HUDEP-2 (cell line): Measurements from ENCODE around the gene CSRNP2.
"Not testable (repeated sequence)": the region's sequence is repeated elsewhere in the genome, so short reads cannot be mapped to it uniquely, and the experiment has no call there.

ENCODE experiments used
- DNase-seq, 76 experiments: peaks; one replicate each; lab custom pipeline; 2025; ENCODE audit not compliant: unreplicated experiment in 76 of 76; lab: John Stamatoyannopoulos, UW

CSRNP2 gene

DNA sequence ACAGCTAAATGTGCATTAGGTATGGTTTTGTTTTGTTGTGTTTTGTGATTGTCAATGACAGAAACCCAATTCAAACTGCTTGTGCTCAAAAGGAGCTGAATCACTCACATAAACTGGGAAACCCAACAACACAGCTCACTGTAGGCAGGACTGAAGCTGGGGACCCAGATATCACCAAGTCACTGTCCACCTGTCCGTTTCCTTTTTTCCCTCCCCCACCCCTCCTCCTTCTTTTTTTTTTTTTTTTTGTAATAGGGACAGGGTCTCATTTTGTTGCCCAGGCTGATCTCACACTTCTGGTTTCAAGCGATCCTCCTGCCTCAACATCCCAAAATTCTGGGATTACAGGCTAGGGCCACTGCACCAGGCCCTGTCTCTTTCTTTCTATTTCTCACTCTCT lies 50.3 kb downstream of the CSRNP2 start:
- no peak for DNase-seq

DNA sequence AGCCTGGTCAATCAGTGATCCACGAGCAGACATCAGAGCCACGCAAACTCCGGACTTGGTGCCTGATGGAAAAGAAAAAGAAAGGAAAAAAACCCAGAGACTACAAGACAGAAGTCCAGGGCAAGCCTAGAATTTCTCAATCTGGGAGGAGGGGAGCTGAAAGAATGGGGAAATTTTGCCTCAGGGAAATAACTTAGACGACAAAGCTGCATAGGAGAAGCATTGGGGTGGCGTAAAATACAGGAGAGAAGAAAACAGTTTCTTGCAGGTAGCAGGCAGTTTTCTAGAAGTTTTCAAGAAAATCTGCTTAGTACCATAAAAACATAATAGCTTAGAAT lies 54.6 kb downstream of the CSRNP2 start:
- no peak for DNase-seq

DNA sequence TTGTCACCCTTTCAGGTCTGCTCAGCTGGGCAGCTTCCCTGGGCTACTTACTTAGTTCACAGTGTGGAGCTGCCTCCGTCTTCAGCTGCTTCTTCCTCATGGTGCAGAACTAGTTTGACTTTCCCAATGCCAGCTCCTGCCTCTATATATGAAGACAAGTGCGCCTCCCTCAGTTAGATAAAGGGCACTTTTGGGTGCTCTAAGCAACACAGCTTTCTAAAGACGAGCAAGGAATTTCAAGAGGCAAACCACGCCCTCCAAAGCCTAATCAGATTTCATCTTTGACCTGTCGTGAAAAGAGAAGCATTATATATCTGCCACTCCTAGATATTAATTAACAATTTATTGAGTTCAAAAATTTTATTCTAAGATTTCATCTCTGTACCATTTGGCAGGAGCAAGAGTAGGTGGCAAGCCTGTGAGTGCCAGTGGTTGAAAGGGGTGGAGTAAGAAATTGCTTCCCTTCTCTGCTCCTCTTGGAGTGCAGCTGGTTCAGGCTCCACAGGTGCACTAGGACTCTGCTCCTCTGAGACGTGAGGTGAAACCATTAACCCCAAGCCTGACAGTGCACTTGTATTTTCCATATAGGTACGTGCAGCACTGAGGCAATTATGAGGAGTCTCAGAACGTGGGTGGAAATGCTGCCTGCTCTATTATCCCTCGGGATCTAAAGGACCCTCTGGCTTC lies 55.1 kb downstream of the CSRNP2 start:
- DNase-seq: peak in 68 of 76 experiments; percentile 3 to 86 (median 48)

DNA sequence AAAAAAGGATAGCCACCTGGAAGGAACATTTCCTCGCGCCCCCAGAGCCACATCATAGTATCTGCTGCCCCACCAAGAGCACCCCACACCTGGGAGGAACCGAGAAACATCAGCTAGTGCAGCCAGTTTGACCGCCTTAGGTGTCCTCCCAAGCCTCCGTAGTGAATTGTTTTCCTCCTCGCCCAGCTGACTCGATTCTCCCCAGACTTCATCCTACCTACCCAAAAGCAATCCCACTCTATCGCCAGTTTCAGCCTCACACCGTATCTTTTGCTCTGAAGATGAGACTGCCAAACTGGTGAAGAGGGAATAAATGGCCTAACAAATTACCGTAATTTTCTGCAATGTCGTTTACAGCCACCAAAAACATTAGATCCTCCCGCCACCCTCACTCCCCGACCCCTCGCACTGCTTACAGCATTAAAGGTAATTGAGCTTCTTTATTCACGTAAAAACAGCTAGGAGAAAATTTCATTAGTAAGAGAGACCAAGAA lies 56.0 kb downstream of the CSRNP2 start:
- no peak for DNase-seq

DNA sequence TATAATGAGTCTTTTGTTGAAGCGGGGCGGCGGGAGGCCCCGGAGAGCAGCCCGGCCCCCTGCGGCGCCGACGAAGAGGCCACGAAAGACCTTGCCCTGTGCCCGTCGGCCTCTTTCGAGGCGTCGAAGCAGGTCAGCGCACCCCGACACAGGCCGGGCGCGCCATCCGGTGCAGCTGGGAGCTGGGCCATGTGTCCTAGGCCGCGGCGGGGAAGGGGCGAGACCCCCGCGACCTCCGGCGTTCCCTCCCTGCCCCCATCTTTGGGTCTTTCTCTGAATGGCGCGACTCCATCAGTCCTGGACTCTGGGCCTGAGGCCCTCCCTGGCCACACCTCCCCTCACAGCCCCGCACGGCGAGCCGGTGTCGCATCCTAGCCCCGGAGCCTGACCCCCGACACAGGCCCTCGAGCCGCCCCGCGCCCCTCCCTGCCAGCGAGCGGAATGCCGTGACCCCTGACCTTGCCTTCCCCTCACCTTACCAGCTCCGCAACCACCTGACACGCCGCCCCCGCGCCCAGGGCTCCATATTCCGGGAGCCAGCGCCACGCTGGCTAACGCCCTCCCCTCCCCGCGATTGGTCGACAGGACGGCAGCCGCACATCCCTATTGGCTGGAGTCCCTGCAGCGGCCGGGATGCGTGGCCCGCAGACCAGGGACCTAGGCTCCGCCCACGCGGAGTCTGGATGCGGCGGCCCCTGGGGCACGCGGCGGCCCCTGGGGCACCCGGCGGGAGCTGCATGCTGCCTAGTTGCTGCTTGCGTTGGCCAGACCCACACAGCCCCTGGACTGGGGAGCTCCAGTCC lies 57.4 kb downstream of the CSRNP2 start, which contains the start of gene SLC11A2:
Gene SLC11A2, minus strand, starts transcription at position 549 of the 803 bp plus-strand sequence. CDS start 15,656 bp downstream, outside the sequence.
- DNase-seq: peak in 75 of 76 experiments; percentile 73 to 97 (median 94)

DNA sequence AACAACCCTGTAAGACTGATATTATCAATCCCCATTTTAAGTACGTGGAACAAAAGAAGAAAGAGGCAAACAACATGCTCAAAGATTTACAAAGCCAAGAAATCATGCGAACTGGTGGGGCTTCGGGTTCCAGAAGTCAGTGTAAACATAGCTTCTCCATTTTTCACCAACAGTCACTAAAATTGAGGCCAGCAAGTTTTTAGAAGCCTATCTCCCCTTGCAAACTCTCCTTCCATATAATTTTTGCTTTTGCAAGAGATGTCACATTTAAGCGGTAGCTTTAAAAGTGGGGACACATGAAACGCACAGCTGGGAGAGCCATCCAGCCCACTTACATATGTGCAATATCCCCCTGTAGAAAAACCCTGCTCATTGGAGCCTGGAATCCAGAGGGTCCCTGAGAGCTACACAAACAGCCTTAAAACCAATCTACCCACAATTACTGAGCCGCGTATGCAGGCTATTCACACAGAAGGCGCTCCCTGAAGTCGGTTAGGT lies 58.0 kb downstream of the CSRNP2 start:
- DNase-seq: peak in 8 of 76 experiments; percentile 32 to 64 (median 47)

DNA sequence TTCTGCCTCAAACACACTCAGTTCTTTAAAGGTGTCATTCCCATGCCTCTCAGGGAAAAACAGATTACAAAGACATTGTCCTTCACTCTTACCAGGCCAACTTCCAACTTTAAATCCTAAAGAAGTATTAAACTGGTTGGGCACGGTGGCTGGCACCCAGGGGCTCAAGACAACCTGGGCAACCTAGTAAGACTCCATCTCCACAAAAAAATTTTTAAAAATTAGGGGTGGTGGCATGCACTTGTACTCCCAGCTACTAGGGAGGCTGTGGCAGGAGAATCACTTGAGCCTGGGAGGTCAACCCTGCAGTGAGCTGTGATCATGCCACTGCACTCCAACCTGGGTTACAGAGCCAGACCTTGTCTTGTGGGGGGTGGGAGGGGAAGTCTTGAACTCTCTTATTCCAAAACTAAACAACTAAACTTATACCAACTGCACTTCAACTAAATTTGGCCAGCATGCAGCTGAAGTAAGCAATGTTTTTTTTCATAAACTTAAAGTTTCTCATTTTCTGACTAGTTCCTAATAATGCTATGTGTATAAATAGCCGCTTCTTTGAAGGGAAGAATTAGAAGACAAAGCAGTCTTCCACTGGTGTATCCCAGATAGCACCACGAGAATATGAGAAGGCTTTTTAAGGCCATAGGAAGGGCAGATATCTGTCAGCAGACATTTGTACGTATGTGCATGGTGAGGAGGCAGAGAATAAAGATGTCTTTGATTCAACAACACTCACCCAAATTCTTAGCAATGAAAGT lies 59.6 kb downstream of the CSRNP2 start:
- peak in 15 of 76 experiments; percentile 1 to 36 (median 24) for DNase-seq

DNA sequence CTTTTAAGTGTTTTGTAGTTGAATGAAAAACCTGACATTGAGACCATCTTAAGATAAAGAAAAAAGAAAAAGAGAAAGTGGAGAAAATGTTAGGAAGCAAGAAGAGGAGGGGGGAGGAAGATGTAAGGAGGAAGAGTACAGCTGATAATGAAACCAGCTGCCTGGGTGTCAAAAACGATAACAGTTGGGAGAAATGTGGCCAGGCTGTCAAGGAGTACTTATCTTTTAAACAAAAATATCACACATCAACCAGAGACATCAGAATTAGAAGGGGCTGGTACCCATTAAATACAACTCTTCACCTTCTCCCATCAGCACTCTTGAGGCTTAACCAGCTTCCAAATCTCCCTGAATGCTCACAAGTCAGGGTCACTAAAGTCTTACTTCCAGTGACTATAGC lies 61.7 kb downstream of the CSRNP2 start:
- DNase-seq: peak in 65 of 76 experiments; percentile 7 to 84 (median 50)

DNA sequence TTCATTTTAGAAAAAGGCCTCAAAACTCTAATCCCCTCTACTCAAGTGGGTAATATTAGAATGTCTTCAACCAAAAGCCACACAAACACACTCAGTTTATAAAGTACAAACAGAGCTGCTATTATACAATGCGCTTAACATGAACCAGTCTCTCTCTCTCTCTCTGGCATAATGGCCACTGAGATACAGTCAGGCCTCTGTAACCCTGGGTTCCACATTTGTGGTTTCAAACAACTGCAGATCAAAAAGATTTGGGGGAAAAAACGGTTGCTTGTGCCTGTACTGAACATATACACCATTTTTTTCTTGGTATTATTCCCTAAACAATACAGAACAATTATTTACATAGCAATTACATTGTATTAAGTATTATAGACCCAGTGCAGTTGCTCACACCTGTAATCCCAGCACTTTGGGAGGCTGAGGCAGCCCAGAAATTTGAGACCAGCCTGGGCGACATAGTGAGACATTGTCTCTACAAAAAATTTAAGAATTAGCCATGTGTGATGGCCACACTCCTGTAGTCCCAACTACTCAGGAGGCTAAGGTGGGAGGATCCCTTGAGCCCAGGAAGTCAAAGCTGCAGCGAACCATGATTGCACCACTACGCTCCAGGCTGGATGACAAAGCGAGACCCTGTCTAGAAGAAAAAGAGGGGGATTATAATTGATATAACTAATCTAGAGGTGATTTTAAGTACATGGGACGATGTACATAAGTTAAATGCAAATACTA lies 62.8 kb downstream of the CSRNP2 start:
- DNase-seq: peak in 34 of 76 experiments; percentile 6 to 70 (median 32)

DNA sequence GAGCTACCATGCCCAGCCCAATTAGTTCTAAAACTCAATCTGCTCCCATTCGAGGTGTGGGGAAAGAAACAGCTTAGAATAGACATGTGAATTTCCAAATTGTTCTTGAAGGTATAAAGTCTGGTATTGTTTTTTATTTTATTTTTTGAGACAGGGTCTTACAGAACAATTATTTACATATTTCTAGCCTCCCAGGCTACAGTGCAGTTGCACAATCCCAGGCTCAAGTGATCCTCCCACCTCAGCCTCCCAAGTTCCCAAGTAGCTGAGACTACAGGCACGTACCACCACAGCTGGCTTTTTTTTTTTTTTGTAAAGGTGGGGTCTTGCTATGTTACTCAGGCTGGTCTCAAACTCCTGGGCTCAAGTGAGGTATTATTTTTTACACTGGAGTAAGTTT lies 63.5 kb downstream of the CSRNP2 start:
- no peak for DNase-seq

DNA sequence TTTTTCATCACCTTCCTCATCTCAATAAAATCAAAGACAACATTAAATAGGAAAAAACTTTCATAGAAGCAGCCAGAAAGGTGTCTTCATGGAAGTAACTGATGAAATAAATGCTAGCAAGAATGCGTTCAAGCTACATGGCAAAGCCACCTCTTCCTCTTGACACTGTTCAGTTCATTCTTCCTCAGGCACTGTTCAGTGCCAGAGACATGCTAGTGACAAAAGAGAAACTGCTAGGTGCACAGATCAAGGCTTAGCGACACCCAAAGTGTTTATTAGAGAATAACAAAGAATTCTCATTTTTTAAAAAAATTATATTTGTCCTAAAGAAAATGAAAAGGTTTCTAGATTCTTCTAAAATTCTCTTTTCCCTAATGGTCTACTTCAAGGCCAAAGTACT lies 64.4 kb downstream of the CSRNP2 start:
- DNase-seq: peak in 1 of 76 experiments; percentile 12

DNA sequence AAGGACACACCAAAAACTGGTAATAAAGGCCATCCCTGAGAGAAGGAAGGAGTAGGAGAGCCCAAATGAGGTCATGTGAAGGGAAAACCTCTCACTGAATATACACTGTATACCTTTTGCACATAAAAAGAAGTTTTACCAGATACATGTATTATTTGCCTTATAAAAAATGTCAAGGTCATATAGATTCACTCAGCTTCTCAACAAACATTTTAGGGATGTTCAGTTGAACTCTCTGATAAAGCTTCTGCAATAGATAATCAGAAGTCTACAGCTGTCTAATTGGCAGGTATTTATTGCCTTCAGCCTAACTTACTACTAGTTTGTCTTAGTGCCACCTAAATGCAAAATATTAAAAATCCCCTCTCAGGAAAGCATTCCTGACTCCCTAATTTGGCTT lies 65.9 kb downstream of the CSRNP2 start:
- peak in 14 of 76 experiments; percentile 18 to 69 (median 42) for DNase-seq

DNA sequence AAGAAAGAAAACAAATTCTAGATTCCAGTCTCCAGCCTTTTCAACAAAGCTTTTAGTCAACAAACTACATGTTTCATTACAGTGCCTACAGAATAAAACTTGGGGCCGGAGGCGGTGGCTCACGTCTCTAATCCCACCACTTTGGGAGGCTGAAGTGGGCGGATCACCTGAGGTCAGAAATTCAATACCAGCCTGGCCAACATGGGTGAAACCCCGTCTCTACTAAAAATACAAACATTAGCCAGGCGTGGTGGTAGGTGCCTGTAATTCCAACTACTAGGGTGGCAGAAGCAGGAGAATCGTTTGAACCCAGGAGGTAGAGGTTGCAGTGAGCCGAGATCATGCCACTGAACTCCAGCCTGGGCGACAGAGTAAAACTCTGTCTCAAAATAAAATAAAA lies 68.9 kb downstream of the CSRNP2 start:
- DNase-seq: not testable (repeated sequence)

DNA sequence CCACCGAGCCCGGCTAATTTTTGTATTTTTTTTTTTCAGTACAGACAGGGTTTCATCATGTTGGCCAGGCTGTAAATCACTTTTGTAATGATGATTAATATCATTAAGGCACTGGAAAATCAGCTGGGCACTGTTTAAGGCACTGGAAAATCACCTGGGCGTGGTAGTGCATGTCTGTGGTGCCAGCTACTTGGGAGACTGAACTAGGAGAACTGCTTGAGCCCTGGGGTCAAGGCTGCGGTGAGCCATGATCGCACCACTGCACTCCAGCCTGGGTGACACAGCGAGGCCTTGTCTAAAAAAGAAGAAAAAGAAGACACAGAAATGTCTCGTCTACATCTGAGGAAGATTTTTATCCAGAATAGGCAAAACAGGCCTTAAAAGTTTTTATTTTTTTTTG lies 70.0 kb downstream of the CSRNP2 start:
- no peak for DNase-seq

DNA sequence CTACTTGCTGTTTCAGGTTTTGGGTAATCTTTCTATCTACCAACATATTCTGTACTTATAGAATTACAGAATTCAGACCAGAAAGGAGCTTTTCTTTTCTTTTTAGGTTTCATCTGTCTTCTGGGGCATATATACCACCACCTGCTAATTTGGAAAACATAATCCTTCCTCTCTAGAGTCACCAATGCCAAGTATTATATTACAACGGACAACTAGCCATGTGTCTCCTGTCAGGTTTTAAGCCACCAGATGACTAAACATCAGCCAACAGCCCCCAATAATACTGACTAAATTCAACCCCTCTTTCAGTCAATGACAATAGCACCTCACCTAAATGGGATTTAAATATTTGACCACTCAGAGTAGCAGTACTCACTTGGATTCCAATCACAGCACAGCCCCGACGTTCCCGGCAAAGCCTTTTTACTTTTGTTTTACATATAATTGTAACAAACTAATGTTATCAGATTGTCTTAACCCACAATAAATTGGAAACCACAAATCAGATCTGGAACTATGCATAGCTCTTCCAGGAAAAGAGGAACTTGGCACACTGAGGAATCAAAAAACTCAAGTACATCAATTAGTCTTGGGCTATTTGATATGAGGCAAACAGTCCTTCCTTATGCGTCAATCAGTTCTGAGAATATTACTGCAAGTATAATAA lies 70.7 kb downstream of the CSRNP2 start:
- peak in 10 of 76 experiments; percentile 10 to 62 (median 34) for DNase-seq

DNA sequence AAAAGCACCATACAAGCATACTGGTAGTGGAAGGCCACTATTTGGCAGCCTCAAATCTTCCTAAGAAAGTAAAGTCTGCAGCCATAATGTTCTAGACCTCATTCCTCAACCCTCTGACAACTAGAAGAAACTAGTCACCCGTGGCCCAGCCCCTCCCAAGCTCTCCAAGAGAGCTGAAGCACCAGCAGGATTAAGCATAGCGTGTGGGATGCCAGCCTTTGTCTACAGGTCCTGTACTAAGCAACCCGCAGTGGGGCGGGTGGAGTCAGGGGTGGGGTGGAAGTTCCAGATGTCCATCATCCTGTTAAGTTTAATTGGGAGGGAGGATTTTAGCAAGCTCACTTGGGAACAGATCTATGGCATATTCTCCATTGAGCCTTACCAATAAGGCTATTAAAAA lies 71.4 kb downstream of the CSRNP2 start:
- DNase-seq: peak in 32 of 76 experiments; percentile 7 to 54 (median 19)
